ENCODE results near the gene EFCAB5.

DNA sequence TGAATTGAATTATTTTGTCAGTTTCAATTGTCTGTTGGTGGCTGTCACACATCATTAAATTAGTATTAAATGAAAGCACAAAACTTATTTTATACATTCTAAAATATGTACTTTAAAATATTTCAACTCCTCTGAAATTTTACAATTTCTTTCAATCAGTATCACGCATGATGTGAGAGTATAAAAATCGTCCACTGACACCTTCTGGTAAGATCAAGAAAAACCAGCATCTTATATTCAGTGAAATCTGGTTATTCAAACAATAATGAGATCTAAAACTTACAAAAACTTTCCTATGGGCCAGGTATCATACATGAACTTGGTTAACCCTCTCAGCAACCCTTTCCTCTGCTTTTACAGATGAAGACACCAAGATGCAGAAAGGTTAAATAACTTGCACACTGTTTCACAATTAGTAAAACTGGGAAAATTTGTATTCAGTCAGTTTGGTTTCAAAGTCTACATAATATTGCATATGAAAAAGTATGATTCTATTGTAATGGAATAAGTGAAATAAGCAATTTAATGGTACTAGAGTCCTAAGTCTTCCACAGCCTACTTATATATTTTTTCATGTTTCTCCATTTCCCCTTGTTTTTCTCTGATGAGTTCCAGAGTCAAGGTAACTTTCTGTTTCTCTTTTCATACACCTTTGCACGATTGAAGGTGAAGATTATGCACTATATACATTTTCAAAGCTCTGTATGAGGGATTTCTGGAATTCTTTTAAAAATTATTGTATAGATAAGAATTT, 58.7 kb downstream of the EFCAB5 start:
- no peak for TF ChIP-seq FOXM1 (IDR thresholded peaks at IDR 0.05; ENCODE audit: low read depth, low read length)
- no peak for TF ChIP-seq TARDBP (IDR thresholded peaks at IDR 0.05; ENCODE audit: borderline replicate concordance)
- no peak for TF ChIP-seq NRF1 (conservative IDR thresholded peaks at IDR 0.05; ENCODE audit: low read depth, low read length)
- TF ChIP-seq EED (IDR thresholded peaks at IDR 0.05; ENCODE audit: low read depth): no peak
- TF ChIP-seq MTA3 (IDR thresholded peaks at IDR 0.05; ENCODE audit: borderline replicate concordance, low read length): no peak
- TF ChIP-seq, protein P1, sequence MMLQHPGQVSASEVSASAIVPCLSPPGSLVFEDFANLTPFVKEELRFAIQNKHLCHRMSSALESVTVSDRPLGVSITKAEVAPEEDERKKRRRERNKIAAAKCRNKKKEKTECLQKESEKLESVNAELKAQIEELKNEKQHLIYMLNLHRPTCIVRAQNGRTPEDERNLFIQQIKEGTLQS (IDR thresholded peaks at IDR 0.05; ENCODE audit: borderline replicate concordance, extremely low read depth, low read depth, low read length): no peak
- TF ChIP-seq POLR2A (IDR thresholded peaks at IDR 0.05; ENCODE audit: low read depth, low read length): no peak
- no peak for TF ChIP-seq NFYB (IDR thresholded peaks at IDR 0.05; ENCODE audit: insufficient read depth, low read depth, low read length)

Measured in GM12878 (cell line).